ENCODE data around the gene DMXL1.

DNA sequence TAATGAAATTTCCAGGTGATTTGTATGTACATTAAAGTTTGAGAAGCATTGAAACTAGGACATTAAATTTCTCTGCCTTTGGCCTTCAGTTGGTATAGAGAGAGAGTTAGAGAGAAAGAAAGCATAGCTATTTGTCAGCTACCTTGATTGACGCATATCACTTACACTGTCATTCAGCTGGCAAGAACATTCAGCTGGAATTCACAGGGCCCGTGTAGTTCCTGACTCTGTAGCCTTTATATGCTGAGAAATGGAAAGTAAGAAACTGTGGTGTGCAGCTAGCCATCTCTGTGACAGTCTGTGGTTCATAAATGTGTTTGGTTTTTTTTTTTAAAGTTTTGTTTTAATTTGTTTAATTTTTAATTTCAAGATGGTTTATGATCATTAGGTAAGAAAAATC, 58.9 kb downstream of the DMXL1 start:
- TF ChIP-seq EZH2 (IDR thresholded peaks at IDR 0.05), result no peak
- TF ChIP-seq POLR2AphosphoS5 (IDR thresholded peaks at IDR 0.05; ENCODE audit: borderline replicate concordance, low read depth, low read length), result no peak
- TF ChIP-seq FOXP2 (optimal IDR thresholded peaks at IDR 0.05; ENCODE audit: control extremely low read depth, extremely low read length, insufficient read depth), result no peak

Data from SK-N-MC (cell line).